CD14-positive monocyte (primary cell): Measurements from ENCODE around the gene ZNF511. TPM values are rescaled to one million over a fixed set of nuclear protein-coding genes. Genes with fewer than 3 reads are reported as not detected.

ENCODE experiments used
- DNase-seq, 3 donors: peaks; one replicate each; pipeline ENCODE4 v3.0.0-alpha.2; 2011 to 2022
- H2AFZ ChIP-seq: 2 replicates; pipeline ENCODE4 v1.6.0; 2012; ENCODE audit warnings: mild to moderate bottlenecking, low read depth, low read length, inconsistent platforms; ENCODE audit not compliant: insufficient read depth, poor library complexity, severe bottlenecking
- H3K27ac ChIP-seq, 2 donors: 1 replicate in 1 of 2; 2 replicates in 1 of 2; pipeline ENCODE4 v1.5.1; 2012 to 2013; ENCODE audit warnings: low read length in 2 of 2, control low read depth in 1 of 2, inconsistent platforms in 1 of 2, low read depth in 1 of 2, mild to moderate bottlenecking in 1 of 2
- H3K27me3 ChIP-seq, 2 donors: one replicate each; pipeline versions ENCODE4 v1.6.0 to v1.6.1; 2011 to 2013; ENCODE audit warnings: low read length in 2 of 2; ENCODE audit not compliant: control insufficient read depth in 2 of 2, insufficient read depth in 2 of 2
- H3K36me3 ChIP-seq, 2 donors: replicated peaks in 1 of 2; 1 replicate in 1 of 2; 2 replicates in 1 of 2; pipeline versions ENCODE4 v1.5.1 to v1.6.1; 2012 to 2013; ENCODE audit warnings: low read length in 2 of 2, control low read depth in 1 of 2, inconsistent platforms in 1 of 2, mild to moderate bottlenecking in 1 of 2; ENCODE audit not compliant: insufficient read depth in 2 of 2, control insufficient read depth in 1 of 2
- H3K4me1 ChIP-seq, 2 donors: 1 replicate in 1 of 2; 2 replicates in 1 of 2; pipeline versions ENCODE4 v1.5.1 to v1.6.1; 2012 to 2013; ENCODE audit warnings: low read length in 2 of 2, control low read depth in 1 of 2, inconsistent platforms in 1 of 2, mild to moderate bottlenecking in 1 of 2, moderate library complexity in 1 of 2; ENCODE audit not compliant: insufficient read depth in 2 of 2, control insufficient read depth in 1 of 2
- H3K4me2 ChIP-seq: replicated peaks from 2 replicates; pipeline ENCODE3; 2012; ENCODE audit warnings: low read length, moderate library complexity, mild to moderate bottlenecking; ENCODE audit not compliant: poor library complexity, severe bottlenecking; ENCODE audit errors: extremely low read depth
- H3K4me3 ChIP-seq, 3 experiments: fragments of 200-600 bp in 1 of 3; sonication (generic) in 1 of 3; replicated peaks in 1 of 3; 1 replicate in 2 of 3; 2 replicates in 1 of 3; pipeline ENCODE4 v1.5.1; 2011 to 2013; ENCODE audit warnings: low read length in 3 of 3, mild to moderate bottlenecking in 3 of 3, control low read depth in 2 of 3, low read depth in 2 of 3, inconsistent platforms in 1 of 3, moderate library complexity in 1 of 3
- H3K79me2 ChIP-seq: 2 replicates; pipeline ENCODE4 v1.6.0; 2012; ENCODE audit warnings: mild to moderate bottlenecking, control low read depth, inconsistent platforms, low read length, moderate library complexity; ENCODE audit not compliant: insufficient read depth
- H3K9ac ChIP-seq: 2 replicates; pipeline ENCODE4 v1.6.0; 2017; ENCODE audit warnings: low read length, mild to moderate bottlenecking; ENCODE audit not compliant: insufficient read depth, poor library complexity, severe bottlenecking
- H3K9me3 ChIP-seq, 2 donors: replicated peaks in 1 of 2; 1 replicate in 1 of 2; 2 replicates in 1 of 2; pipeline versions ENCODE4 v1.5.1 to v1.6.1; 2012 to 2013; ENCODE audit warnings: low read length in 2 of 2, control low read depth in 1 of 2; ENCODE audit not compliant: control insufficient read depth in 1 of 2, insufficient read depth in 1 of 2
- H4K20me1 ChIP-seq: 2 replicates; pipeline ENCODE4 v1.6.0; 2012; ENCODE audit warnings: mild to moderate bottlenecking, low read length, control low read depth, moderate library complexity; ENCODE audit not compliant: insufficient read depth
- H3K27ac Mint-ChIP-seq, 7 donors: one replicate each; pipeline ENCODE4 v1.8.0; 2020; ENCODE audit warnings: mild to moderate bottlenecking in 7 of 7, mixed read lengths in 7 of 7, moderate library complexity in 6 of 7, inconsistent platforms in 2 of 7
- H3K27me3 Mint-ChIP-seq, 3 donors: one replicate each; pipeline ENCODE4 v1.8.0; 2021 to 2022; ENCODE audit warnings: low read depth in 3 of 3, mild to moderate bottlenecking in 3 of 3, mixed read lengths in 3 of 3, moderate library complexity in 3 of 3, inconsistent platforms in 1 of 3
- H3K36me3 Mint-ChIP-seq, 2 donors: one replicate each; pipeline ENCODE4 v1.8.0; 2020; ENCODE audit warnings: mixed read lengths in 2 of 2, inconsistent platforms in 1 of 2, mild to moderate bottlenecking in 1 of 2
- H3K4me1 Mint-ChIP-seq: one replicate; pipeline ENCODE4 v1.8.0; 2020; ENCODE audit warnings: mild to moderate bottlenecking, mixed read lengths
- H3K4me3 Mint-ChIP-seq, 2 donors: one replicate each; pipeline ENCODE4 v1.8.0; 2020; ENCODE audit warnings: mild to moderate bottlenecking in 2 of 2, mixed read lengths in 2 of 2, moderate library complexity in 1 of 2
- H3K9me3 Mint-ChIP-seq, 7 donors: one replicate each; pipeline ENCODE4 v1.8.0; 2020 to 2022; ENCODE audit warnings: mixed read lengths in 7 of 7, mild to moderate bottlenecking in 6 of 7, moderate library complexity in 6 of 7, inconsistent platforms in 2 of 7
- WGBS: methylation state at CpG from one replicate; pipeline ENCODE4 v1.1.5; 2013; ENCODE audit warnings: missing lambda C conversion rate; ENCODE audit not compliant: insufficient coverage; 5-methylcytosine and 5-hydroxymethylcytosine counted together
- intact Hi-C, 2 donors: fragments of 100-400 bp; cut with micrococcal nuclease; formaldehyde crosslinking; loops; one replicate each; pipeline versions ENCODE4 v1.15.0 to v1.15.1; 2023
- polyA plus RNA-seq, 3 donors: library from polyadenylated mRNA; depleted of rRNA in 1 of 3; unstranded in 2 of 3; stranded (reverse) in 1 of 3; fragments of 300-500 nt in 2 of 3; fragments of >200 nt in 1 of 3; fragmentation: Illumina TruSeq in 2 of 3; gene quantifications; 1 replicate in 2 of 3; 2 replicates in 1 of 3; pipeline ENCODE4 v1.2.3, GENCODE V29; 2012 to 2021
- TF ChIP-seq, protein P1 (sequence below): fragments of 200-600 bp; IDR thresholded peaks from one replicate; pipeline ENCODE4 v1.8.0; 2022; ENCODE audit warnings: antibody characterized with exemption, mild to moderate bottlenecking

ZNF511 gene
- polyA plus RNA-seq, 3 donors: 30.3 to 118 (median 84.7) TPM

DNA sequence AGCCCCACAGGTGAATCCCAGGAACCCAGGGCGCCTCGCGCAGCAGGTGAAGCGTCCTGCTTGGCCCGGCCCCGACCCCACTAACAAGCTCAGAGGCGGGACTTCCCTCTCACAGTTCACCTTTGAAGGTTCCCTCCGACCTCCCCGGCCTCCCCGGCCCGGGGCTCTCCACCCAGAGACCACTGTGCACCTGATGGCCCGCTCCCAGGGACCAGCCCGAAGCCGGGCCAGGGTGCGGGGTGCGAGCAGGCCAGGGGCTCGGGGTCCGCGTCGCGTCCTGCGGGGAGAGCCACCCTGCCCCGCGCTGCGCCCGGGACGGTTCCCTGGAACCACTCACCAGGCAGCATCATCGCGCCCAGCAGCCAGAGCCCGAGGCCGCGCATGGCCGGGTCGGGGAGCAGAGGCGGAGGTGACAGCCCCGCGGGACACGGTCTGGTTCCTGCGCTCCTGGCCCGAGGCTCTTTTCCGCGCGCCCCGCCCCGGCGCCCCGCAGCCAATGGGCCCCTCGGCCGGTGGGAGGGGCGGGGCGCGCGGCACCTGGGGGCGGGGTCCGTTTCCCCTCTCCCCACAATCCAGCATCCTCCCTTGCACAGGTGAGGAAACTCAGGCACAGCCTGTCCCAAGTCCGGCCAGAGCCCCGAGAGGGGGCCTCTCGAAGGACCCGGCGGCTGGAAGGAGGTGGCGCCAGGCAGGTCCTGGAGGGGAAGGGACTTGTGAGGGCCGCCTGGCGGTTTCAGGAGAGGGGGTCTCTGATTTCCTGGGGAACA is 32.1 kb upstream of the ZNF511 start, which contains the start of gene ADAM8:
TSS of gene ADAM8 (minus strand) at position 434 of the 767 bp plus-strand sequence. CDS start at position 383, 51 bp downstream.
- Histone ChIP-seq H3K4me2 (peak within 1 kb of the TSS; percentile 99), H3K27ac (peak within 1 kb of the TSS; percentile 96 to 99), H3K27me3 (no peaks in the 10 kb centered on the region), H3K4me1 (peaks cover 73 to 83% of the 10 kb centered on the region in 2 donors), H3K36me3 (peaks cover 28 to 34% of the 10 kb centered on the region in 2 donors), H3K9me3 (no peaks in the 10 kb centered on the region), H2AFZ (no peak within 1 kb of the TSS), H3K4me3 (peak within 1 kb of the TSS; percentile 61 to 94 (median 81)), H3K79me2 (peaks cover 36% of the 10 kb centered on the region), H3K9ac (peak within 1 kb of the TSS; percentile 97), H4K20me1 (peaks cover 44% of the 10 kb centered on the region)
- H3K27me3 Mint-ChIP-seq: peaks cover 0 to 18% (median 2%) of the 10 kb centered on the region in 3 donors
- H3K36me3 Mint-ChIP-seq: peaks cover 25 to 34% of the 10 kb centered on the region in 2 donors
- intact Hi-C loops: no loop called here
- H3K27ac Mint-ChIP-seq: peak within 1 kb of the TSS; percentile 99 to 100 (median 100)
- TF ChIP-seq, protein P1, sequence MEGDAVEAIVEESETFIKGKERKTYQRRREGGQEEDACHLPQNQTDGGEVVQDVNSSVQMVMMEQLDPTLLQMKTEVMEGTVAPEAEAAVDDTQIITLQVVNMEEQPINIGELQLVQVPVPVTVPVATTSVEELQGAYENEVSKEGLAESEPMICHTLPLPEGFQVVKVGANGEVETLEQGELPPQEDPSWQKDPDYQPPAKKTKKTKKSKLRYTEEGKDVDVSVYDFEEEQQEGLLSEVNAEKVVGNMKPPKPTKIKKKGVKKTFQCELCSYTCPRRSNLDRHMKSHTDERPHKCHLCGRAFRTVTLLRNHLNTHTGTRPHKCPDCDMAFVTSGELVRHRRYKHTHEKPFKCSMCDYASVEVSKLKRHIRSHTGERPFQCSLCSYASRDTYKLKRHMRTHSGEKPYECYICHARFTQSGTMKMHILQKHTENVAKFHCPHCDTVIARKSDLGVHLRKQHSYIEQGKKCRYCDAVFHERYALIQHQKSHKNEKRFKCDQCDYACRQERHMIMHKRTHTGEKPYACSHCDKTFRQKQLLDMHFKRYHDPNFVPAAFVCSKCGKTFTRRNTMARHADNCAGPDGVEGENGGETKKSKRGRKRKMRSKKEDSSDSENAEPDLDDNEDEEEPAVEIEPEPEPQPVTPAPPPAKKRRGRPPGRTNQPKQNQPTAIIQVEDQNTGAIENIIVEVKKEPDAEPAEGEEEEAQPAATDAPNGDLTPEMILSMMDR: no peak
- DNase-seq: peak; percentile 59 to 65 (median 61)
- H3K4me1 Mint-ChIP-seq: peaks cover 57% of the 10 kb centered on the region
- 1% methylated on average over 60 of the region's 63 CpGs for WGBS
- peaks cover 0 to 2% (median 0%) of the 10 kb centered on the region in 7 donors for H3K9me3 Mint-ChIP-seq
- peak within 1 kb of the TSS; percentile 90 to 91 for H3K4me3 Mint-ChIP-seq

DNA sequence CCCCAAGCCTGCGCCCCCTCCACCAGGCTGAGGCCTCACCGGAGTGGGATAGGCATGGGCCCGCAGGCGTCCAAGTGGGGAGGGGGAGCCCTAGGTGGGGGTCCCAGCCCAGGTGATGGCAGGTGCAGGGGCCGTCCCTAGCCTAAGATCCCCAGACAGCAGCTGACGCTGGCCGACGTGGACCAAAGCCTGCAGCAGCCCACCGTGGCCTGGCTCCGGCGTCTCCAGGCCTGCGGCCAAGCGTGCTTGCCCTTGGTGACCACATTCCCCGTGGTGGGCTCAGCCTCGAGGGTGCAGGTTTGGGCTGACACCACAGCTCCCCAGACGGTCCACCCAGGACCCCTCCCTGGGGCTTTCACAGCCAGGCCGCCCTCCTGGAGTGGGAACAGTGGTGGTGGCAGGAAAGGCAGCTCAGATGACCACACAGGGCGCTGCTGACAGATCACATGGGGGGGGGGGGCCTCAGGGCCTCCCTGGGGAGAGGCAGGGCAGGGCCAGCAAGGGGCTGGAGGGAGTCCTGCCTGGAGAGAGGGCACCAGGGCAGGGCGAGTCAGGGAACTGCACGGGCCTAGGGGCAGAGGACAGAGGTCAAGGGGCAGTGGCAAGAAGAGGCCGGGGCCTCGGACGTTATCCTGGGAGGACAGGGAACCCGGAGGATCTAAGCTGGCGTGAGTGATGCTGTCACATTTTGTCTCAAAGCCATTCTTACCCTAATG is 31.3 kb upstream of the ZNF511 start:
- no peaks in the 10 kb centered on the region for H3K9me3 ChIP-seq
- H3K27ac Mint-ChIP-seq: peak overlapping the region; percentile 99 to 100 (median 100)
- H3K79me2 ChIP-seq: peaks cover 36% of the 10 kb centered on the region
- peaks cover 0 to 15% (median 2%) of the 10 kb centered on the region in 3 donors for H3K27me3 Mint-ChIP-seq
- DNase-seq: no peak
- peak overlapping the region; percentile 83 to 91 for H3K4me3 Mint-ChIP-seq
- H3K4me1 Mint-ChIP-seq: peaks cover 57% of the 10 kb centered on the region
- H2AFZ ChIP-seq: no peak overlapping the region
- peaks cover 37% of the 10 kb centered on the region for H4K20me1 ChIP-seq
- H3K27ac ChIP-seq: peak overlapping the region; percentile 96 to 99
- intact Hi-C loops: no loop called here
- H3K4me1 ChIP-seq: peaks cover 73 to 83% of the 10 kb centered on the region in 2 donors
- peak overlapping the region; percentile 97 for H3K9ac ChIP-seq
- peaks cover 30 to 36% of the 10 kb centered on the region in 2 donors for H3K36me3 ChIP-seq
- TF ChIP-seq, protein P1: no peak
- no peaks in the 10 kb centered on the region for H3K27me3 ChIP-seq
- peaks cover 0 to 2% (median 0%) of the 10 kb centered on the region in 7 donors for H3K9me3 Mint-ChIP-seq
- 88% methylated on average over 12 of the region's 25 CpGs for WGBS
- peaks cover 26 to 34% of the 10 kb centered on the region in 2 donors for H3K36me3 Mint-ChIP-seq
- peak overlapping the region in 1 of 3 experiments; percentile 94 for H3K4me3 ChIP-seq
- peak overlapping the region; percentile 99 for H3K4me2 ChIP-seq
